Measurements from ENCODE around the gene SBNO1. TPM values are rescaled to one million over a fixed set of nuclear protein-coding genes. Genes with fewer than 3 reads are reported as not detected.
"Not testable (repeated sequence)": the region's sequence is repeated elsewhere in the genome, so short reads cannot be mapped to it uniquely, and the experiment has no call there.

The SBNO1 gene
- 10 to 100 TPM; 48.0 to 52.1 TPM for total RNA-seq
- polyA plus RNA-seq: 10 to 100 TPM; 29.8 to 36.1 (median 36.0) TPM
- 112 to 246 (median 192) reads per million in 6 experiments for total RNA-seq

- H3K27ac Mint-ChIP-seq: peak within 1 kb of the TSS; percentile 92 to 97 (median 96)
- DNase-seq: peak in 9 of 10 donors; percentile 82 to 96 (median 92)
- no peaks in the 10 kb centered on the region for H3K27me3 Mint-ChIP-seq
- no peaks in the 10 kb centered on the region for H3K36me3 Mint-ChIP-seq
- H3K4me1 Mint-ChIP-seq: peaks cover 11 to 36% (median 29%) of the 10 kb centered on the region in 4 donors
- peak; percentile 55 to 57 for ATAC-seq
- peak within 1 kb of the TSS; percentile 86 to 97 (median 93) for H3K4me3 Mint-ChIP-seq
- POLR2A ChIA-PET: interaction anchor here (0.6 to 5.7 kb wide), 16 partner anchors 9 to 1575 kb away, joined by 3 to 72 read pairs (median 6); partner anchors contain the start of genes KMT5A, KNTC1, MPHOSPH9 and MTRFR
- H3K9me3 Mint-ChIP-seq: no peaks in the 10 kb centered on the region
These were observed at the start of gene SBNO1 for GRCh38 chr12:123364532-123365024. TSS of gene SBNO1 (minus strand) at chr12:123364847. CDS start at chr12:123350441, 14,406 bp downstream.

GRCh38 chr12:123410041-123410412, 45.4 kb upstream of the SBNO1 start:
- POLR2A ChIA-PET: no interaction called here
- Mint-ChIP-seq H3K9me3 (no peaks in the 10 kb centered on the region), H3K27ac (no peak overlapping the region), H3K4me1 (peaks cover 0 to 4% (median 1%) of the 10 kb centered on the region in 4 donors), H3K36me3 (peaks cover 0 to 36% (median 5%) of the 10 kb centered on the region in 3 donors), H3K27me3 (no peaks in the 10 kb centered on the region), H3K4me3 (no peak overlapping the region)
- DNase-seq: no peak
- ATAC-seq: no peak

- not testable (repeated sequence) for H3K27me3 Mint-ChIP-seq, H3K9me3 Mint-ChIP-seq, DNase-seq, H3K4me1 Mint-ChIP-seq, ATAC-seq
- POLR2A ChIA-PET: interaction anchor here (0.7 to 0.9 kb wide), 3 partner anchors 39 to 553 kb away, joined by 3 to 4 read pairs (median 4); no protein-coding TSS in a partner anchor
- Mint-ChIP-seq H3K4me3 (peak overlapping the region in 1 of 10 donors; percentile 29), H3K27ac (peak overlapping the region in 1 of 10 donors; percentile 11), H3K36me3 (peaks cover 0 to 37% (median 6%) of the 10 kb centered on the region in 3 donors)
These were observed 44.8 kb upstream of the SBNO1 start for GRCh38 chr12:123409284-123410040.

GRCh38 chr12:123408619-123409018, 44.0 kb upstream of the SBNO1 start:
- not testable (repeated sequence) for H3K9me3 Mint-ChIP-seq, DNase-seq, H3K4me1 Mint-ChIP-seq, H3K27me3 Mint-ChIP-seq, H3K4me3 Mint-ChIP-seq, H3K27ac Mint-ChIP-seq, ATAC-seq
- POLR2A ChIA-PET: interaction anchor here (0.7 to 0.9 kb wide), 2 partner anchors 40 to 553 kb away, joined by 3 to 4 read pairs; no protein-coding TSS in a partner anchor
- H3K36me3 Mint-ChIP-seq: peaks cover 0 to 45% (median 6%) of the 10 kb centered on the region in 3 donors

GRCh38 chr12:123407934-123408333, 43.3 kb upstream of the SBNO1 start:
- DNase-seq, ATAC-seq, H3K4me1 Mint-ChIP-seq, H3K27ac Mint-ChIP-seq, H3K9me3 Mint-ChIP-seq, H3K4me3 Mint-ChIP-seq, H3K27me3 Mint-ChIP-seq, POLR2A ChIA-PET: not testable (repeated sequence)
- peaks cover 0 to 50% (median 11%) of the 10 kb centered on the region in 3 donors for H3K36me3 Mint-ChIP-seq

- H3K27me3 Mint-ChIP-seq, H3K9me3 Mint-ChIP-seq, POLR2A ChIA-PET, DNase-seq, H3K4me3 Mint-ChIP-seq, H3K4me1 Mint-ChIP-seq, ATAC-seq: not testable (repeated sequence)
- Mint-ChIP-seq H3K27ac (peak overlapping the region in 3 of 10 donors; percentile 20 to 49 (median 25)), H3K36me3 (peaks cover 0 to 54% (median 11%) of the 10 kb centered on the region in 3 donors)
These were observed 42.6 kb upstream of the SBNO1 start for GRCh38 chr12:123407269-123407668.

- POLR2A ChIA-PET: no interaction called here
- Mint-ChIP-seq H3K27me3 (no peaks in the 10 kb centered on the region), H3K4me3 (no peak overlapping the region), H3K36me3 (peaks cover 0 to 59% (median 11%) of the 10 kb centered on the region in 3 donors), H3K27ac (peak overlapping the region in 1 of 10 donors; percentile 43), H3K9me3 (no peaks in the 10 kb centered on the region), H3K4me1 (peaks cover 0 to 4% (median under 1%) of the 10 kb centered on the region in 4 donors)
- ATAC-seq (no peak), DNase-seq (no peak)
These were observed 39.9 kb upstream of the SBNO1 start for GRCh38 chr12:123404581-123404980.

GRCh38 chr12:123401753-123402683, 37.4 kb upstream of the SBNO1 start:
- ATAC-seq: no peak
- POLR2A ChIA-PET: no interaction called here

GRCh38 chr12:123399255-123399617, 34.6 kb upstream of the SBNO1 start:
- no peak overlapping the region for H3K4me3 Mint-ChIP-seq

More at GRCh38 chr12:123401753-123402683, 37.4 kb upstream of the SBNO1 start:
- peaks cover 0 to 8% (median 3%) of the 10 kb centered on the region in 4 donors for H3K4me1 Mint-ChIP-seq
- peaks cover 0 to 61% (median 9%) of the 10 kb centered on the region in 3 donors for H3K36me3 Mint-ChIP-seq
- peak overlapping the region in 1 of 10 donors; percentile 74 for H3K27ac Mint-ChIP-seq
- DNase-seq: no peak
- H3K4me3 Mint-ChIP-seq: no peak overlapping the region
- H3K9me3 Mint-ChIP-seq: no peaks in the 10 kb centered on the region
- no peaks in the 10 kb centered on the region for H3K27me3 Mint-ChIP-seq

GRCh38 chr12:123398550-123399254, 34.1 kb upstream of the SBNO1 start:
- H3K36me3 Mint-ChIP-seq: peaks cover 0 to 57% (median 13%) of the 10 kb centered on the region in 3 donors
- DNase-seq: no peak
- POLR2A ChIA-PET: interaction anchor here (1.4 kb wide), 1 partner anchor 15 kb away, joined by 5 read pairs; the partner anchor contains the start of gene KMT5A
- H3K4me3 Mint-ChIP-seq: no peak overlapping the region
- H3K9me3 Mint-ChIP-seq: no peaks in the 10 kb centered on the region
- H3K27me3 Mint-ChIP-seq: no peaks in the 10 kb centered on the region
- ATAC-seq: no peak
- H3K4me1 Mint-ChIP-seq: peaks cover 0 to 13% (median 9%) of the 10 kb centered on the region in 4 donors
- H3K27ac Mint-ChIP-seq: peak overlapping the region in 1 of 10 donors; percentile 62

More at GRCh38 chr12:123399255-123399617, 34.6 kb upstream of the SBNO1 start:
- DNase-seq (no peak), ATAC-seq (no peak)
- POLR2A ChIA-PET: no interaction called here
- peaks cover 0 to 63% (median 13%) of the 10 kb centered on the region in 3 donors for H3K36me3 Mint-ChIP-seq
- no peaks in the 10 kb centered on the region for H3K9me3 Mint-ChIP-seq
- H3K27ac Mint-ChIP-seq: peak overlapping the region in 1 of 10 donors; percentile 17
- peaks cover 0 to 13% (median 9%) of the 10 kb centered on the region in 4 donors for H3K4me1 Mint-ChIP-seq
- H3K27me3 Mint-ChIP-seq: no peaks in the 10 kb centered on the region

GRCh38 chr12:123398177-123398549, 33.5 kb upstream of the SBNO1 start:
- Mint-ChIP-seq H3K4me1 (peaks cover 0 to 13% (median 8%) of the 10 kb centered on the region in 4 donors), H3K9me3 (no peaks in the 10 kb centered on the region), H3K27me3 (no peaks in the 10 kb centered on the region), H3K36me3 (peaks cover 0 to 55% (median 11%) of the 10 kb centered on the region in 3 donors), H3K27ac (no peak overlapping the region), H3K4me3 (no peak overlapping the region)
- DNase-seq: no peak
- POLR2A ChIA-PET: interaction anchor here (1.4 kb wide), 1 partner anchor 14 kb away, joined by 5 read pairs; the partner anchor contains the start of gene KMT5A
- no peak for ATAC-seq

Data from naive thymus-derived CD8-positive, alpha-beta T cell (primary cell).